HG02884 (cell line): ENCODE measurements around the gene ARL8A.
"Not testable (repeated sequence)": the region's sequence is repeated elsewhere in the genome, so short reads cannot be mapped to it uniquely, and the experiment has no call there.

Source experiments
- ATAC-seq: cut with Tn5 transposase; IDR thresholded peaks from one replicate; pipeline ENCODE4 v1.9.1; 2021; ENCODE audit warnings: mild to moderate bottlenecking, moderate library complexity; ENCODE audit not compliant: unreplicated experiment

Gene ARL8A

GRCh38 chr1:202159534-202160371 lies 15.2 kb upstream of the ARL8A start:
- ATAC-seq: no peak

- no peak for ATAC-seq
Measured at GRCh38 chr1:202158810-202159533, 14.4 kb upstream of the ARL8A start.

GRCh38 chr1:202157945-202158344 lies 13.4 kb upstream of the ARL8A start:
- ATAC-seq: no peak

- ATAC-seq: no peak
Measured at GRCh38 chr1:202156590-202156989, 12.1 kb upstream of the ARL8A start.

GRCh38 chr1:202155478-202156021 lies 11.0 kb upstream of the ARL8A start:
- ATAC-seq: no peak

- no peak for ATAC-seq
Measured at GRCh38 chr1:202154766-202155477, 10.4 kb upstream of the ARL8A start.

- ATAC-seq: no peak
Measured at GRCh38 chr1:202154148-202154765, 9.7 kb upstream of the ARL8A start.

- ATAC-seq: no peak
Measured at GRCh38 chr1:202153284-202153683, 8.7 kb upstream of the ARL8A start.

GRCh38 chr1:202152399-202152798 lies 7.9 kb upstream of the ARL8A start:
- ATAC-seq: no peak

GRCh38 chr1:202151045-202151444 lies 6.5 kb upstream of the ARL8A start:
- no peak for ATAC-seq

GRCh38 chr1:202150602-202151001 lies 6.1 kb upstream of the ARL8A start:
- ATAC-seq: no peak

- no peak for ATAC-seq
Measured at GRCh38 chr1:202150187-202150586, 5.7 kb upstream of the ARL8A start.

GRCh38 chr1:202149566-202149965 lies 5.0 kb upstream of the ARL8A start:
- no peak for ATAC-seq

- no peak for ATAC-seq
Measured at GRCh38 chr1:202148391-202148790, 3.9 kb upstream of the ARL8A start.

- ATAC-seq: no peak
Measured at GRCh38 chr1:202146993-202147392, 2.5 kb upstream of the ARL8A start.

GRCh38 chr1:202146279-202146678 lies 1.7 kb upstream of the ARL8A start:
- ATAC-seq: no peak

- not testable (repeated sequence) for ATAC-seq
Measured at GRCh38 chr1:202145744-202146140, 1.2 kb upstream of the ARL8A start.

GRCh38 chr1:202145068-202145743 lies 669 bp upstream of the ARL8A start:
- ATAC-seq: no peak

GRCh38 chr1:202143768-202144401 lies 652 bp downstream of the ARL8A start:
- ATAC-seq: peak; percentile 38
